Neuronal stem cell (in vitro differentiated cells): ENCODE measurements around the gene RASL10B.

Source experiments
- DNase-seq: peaks from one replicate; pipeline ENCODE4 v3.0.0-alpha.2; 2013; ENCODE audit warnings: low spot score
- H2AFZ ChIP-seq: one replicate; pipeline ENCODE4 v1.6.1; 2013; ENCODE audit warnings: mild to moderate bottlenecking, low read length, inconsistent platforms
- H2AK5ac ChIP-seq: 2 replicates; pipeline ENCODE4 v1.6.1; 2013; ENCODE audit warnings: low read depth, mild to moderate bottlenecking, inconsistent platforms, low read length, moderate library complexity, mixed read lengths
- H2BK120ac ChIP-seq: 2 replicates; pipeline ENCODE4 v1.6.1; 2013; ENCODE audit warnings: low read depth, mild to moderate bottlenecking, inconsistent platforms, low read length, moderate library complexity, mixed read lengths
- H2BK12ac ChIP-seq: one replicate; pipeline ENCODE4 v1.6.1; 2013; ENCODE audit warnings: low read length, inconsistent platforms
- H2BK15ac ChIP-seq: 2 replicates; pipeline ENCODE4 v1.6.1; 2013; ENCODE audit warnings: mild to moderate bottlenecking, low read length, inconsistent platforms, mixed read lengths
- H2BK5ac ChIP-seq: one replicate; pipeline ENCODE4 v1.6.1; 2013; ENCODE audit warnings: inconsistent platforms, mild to moderate bottlenecking, low read length, moderate library complexity
- H3K14ac ChIP-seq: one replicate; pipeline ENCODE4 v1.6.1; 2013; ENCODE audit warnings: low read length, inconsistent platforms
- H3K18ac ChIP-seq: 2 replicates; pipeline ENCODE4 v1.6.1; 2013; ENCODE audit warnings: low read length, inconsistent platforms
- H3K23ac ChIP-seq: 2 replicates; pipeline ENCODE4 v1.6.1; 2013; ENCODE audit warnings: low read depth, mild to moderate bottlenecking, mixed read lengths, low read length, inconsistent platforms; ENCODE audit not compliant: poor library complexity
- H3K27ac ChIP-seq: replicated peaks from 3 replicates; pipeline ENCODE4 v1.5.1; 2013; ENCODE audit warnings: low read length, inconsistent platforms
- H3K27me3 ChIP-seq, 3 experiments: 2 replicates each; pipeline ENCODE4 v1.6.1; 2013; ENCODE audit warnings: low read length in 3 of 3, mild to moderate bottlenecking in 2 of 3, inconsistent platforms in 1 of 3, low read depth in 1 of 3, mixed read lengths in 1 of 3, moderate library complexity in 1 of 3; ENCODE audit not compliant: control insufficient read depth in 3 of 3, insufficient read depth in 3 of 3
- H3K36me3 ChIP-seq, 2 donors: replicated peaks in 1 of 2; 2 replicates each; pipeline ENCODE4 v1.6.1; 2013; ENCODE audit warnings: low read length in 2 of 2; ENCODE audit not compliant: control insufficient read depth in 2 of 2, insufficient read depth in 2 of 2
- H3K4ac ChIP-seq: 2 replicates; pipeline ENCODE4 v1.6.1; 2013; ENCODE audit warnings: inconsistent platforms, mild to moderate bottlenecking, low read length, moderate library complexity
- H3K4me1 ChIP-seq, 2 donors: 1 replicate in 1 of 2; 2 replicates in 1 of 2; pipeline ENCODE4 v1.6.1; 2013; ENCODE audit warnings: low read length in 2 of 2, low read depth in 1 of 2; ENCODE audit not compliant: control insufficient read depth in 2 of 2, insufficient read depth in 1 of 2
- H3K4me2 ChIP-seq: one replicate; pipeline ENCODE4 v1.6.1; 2013; ENCODE audit warnings: mild to moderate bottlenecking, low read length, inconsistent platforms; ENCODE audit not compliant: insufficient read depth, poor library complexity, severe bottlenecking
- H3K4me3 ChIP-seq, 2 donors: 2 replicates each; pipeline ENCODE4 v1.5.1; 2013; ENCODE audit warnings: low read length in 2 of 2, mild to moderate bottlenecking in 2 of 2, inconsistent platforms in 1 of 2, moderate library complexity in 1 of 2
- H3K79me1 ChIP-seq: one replicate; pipeline ENCODE4 v1.6.1; 2013; ENCODE audit warnings: low read depth, mild to moderate bottlenecking, inconsistent platforms, low read length, moderate library complexity
- H3K9ac ChIP-seq: one replicate; pipeline ENCODE4 v1.6.1; 2013; ENCODE audit warnings: mild to moderate bottlenecking, low read depth, low read length, inconsistent platforms; ENCODE audit not compliant: poor library complexity
- H3K9me3 ChIP-seq, 2 donors: replicated peaks in 1 of 2; 2 replicates each; pipeline versions ENCODE3 to v1.6.1; 2013; ENCODE audit warnings: low read length in 2 of 2, mild to moderate bottlenecking in 2 of 2, inconsistent platforms in 1 of 2, low read depth in 1 of 2, mixed read lengths in 1 of 2, moderate library complexity in 1 of 2; ENCODE audit not compliant: control insufficient read depth in 2 of 2, insufficient read depth in 1 of 2
- H4K8ac ChIP-seq: one replicate; pipeline ENCODE4 v1.6.1; 2013; ENCODE audit warnings: low read depth, mild to moderate bottlenecking, inconsistent platforms, low read length, moderate library complexity
- H4K91ac ChIP-seq: one replicate; pipeline ENCODE4 v1.6.1; 2013; ENCODE audit warnings: low read length, low read depth, mild to moderate bottlenecking, inconsistent platforms; ENCODE audit not compliant: poor library complexity
- whole genome bisulfite sequencing, 2 donors: extraction: QIAGEN DNeasy Blood & Tissue Kit; methylation state at CpG; one replicate each; pipeline ENCODE4 v1.1.7; 2013; ENCODE audit warnings: missing lambda C conversion rate in 2 of 2, mixed read lengths in 1 of 2; ENCODE audit not compliant: insufficient read length in 2 of 2, insufficient replicate concordance in 1 of 2; ENCODE audit errors: extremely low coverage in 2 of 2; 5-methylcytosine and 5-hydroxymethylcytosine counted together

The RASL10B gene

GRCh38 chr17:35764123-35764991 lies 32.9 kb downstream of the RASL10B start:
- peaks cover 16 to 17% of the 10 kb centered on the region in 2 donors for H3K4me1 ChIP-seq
- H3K18ac ChIP-seq, result peak overlapping the region; percentile 88
- H3K4ac ChIP-seq, result peak overlapping the region; percentile 39
- H2BK15ac ChIP-seq, result peak overlapping the region; percentile 56
- peak; percentile 92 for DNase-seq
- peak overlapping the region; percentile 43 for H3K27ac ChIP-seq
- H2BK5ac ChIP-seq, result no peak overlapping the region
- H3K36me3 ChIP-seq, result no peaks in the 10 kb centered on the region
- peak overlapping the region; percentile 61 for H3K9ac ChIP-seq
- no CpG with 5 or more reads among the region's 75 CpGs for WGBS, 2 donors
- no peak overlapping the region for H2AK5ac ChIP-seq
- no peak overlapping the region for H4K91ac ChIP-seq
- H3K79me1 ChIP-seq, result no peaks in the 10 kb centered on the region
- H3K14ac ChIP-seq, result no peak overlapping the region
- peak overlapping the region; percentile 21 for H3K23ac ChIP-seq
- H3K27me3 ChIP-seq, result no peaks in the 10 kb centered on the region
- H3K9me3 ChIP-seq, result no peaks in the 10 kb centered on the region
- peak overlapping the region; percentile 98 for H2AFZ ChIP-seq
- no peak overlapping the region for H2BK120ac ChIP-seq
- H3K4me3 ChIP-seq, result peak overlapping the region; percentile 53 to 79
- peak overlapping the region; percentile 88 for H3K4me2 ChIP-seq
- H4K8ac ChIP-seq, result no peak overlapping the region
- no peak overlapping the region for H2BK12ac ChIP-seq

- no peak overlapping the region for H4K8ac ChIP-seq
- no peak overlapping the region for H3K4me3 ChIP-seq
- H2BK120ac ChIP-seq, result peak overlapping the region; percentile 96
- peak overlapping the region; percentile 93 for H2BK12ac ChIP-seq
- no peak overlapping the region for H3K23ac ChIP-seq
- H3K9ac ChIP-seq, result peak overlapping the region; percentile 47
- peak overlapping the region; percentile 75 for H3K27ac ChIP-seq
- no peak for DNase-seq
- H2AK5ac ChIP-seq, result peak overlapping the region; percentile 7
- no peaks in the 10 kb centered on the region for H3K9me3 ChIP-seq
- no peak overlapping the region for H3K4me2 ChIP-seq
- H3K14ac ChIP-seq, result peak overlapping the region; percentile 83
- H4K91ac ChIP-seq, result peak overlapping the region; percentile 95
- no peak overlapping the region for H2BK5ac ChIP-seq
- peaks cover 16 to 17% of the 10 kb centered on the region in 2 donors for H3K4me1 ChIP-seq
- H3K18ac ChIP-seq, result peak overlapping the region; percentile 4
- H3K36me3 ChIP-seq, result no peaks in the 10 kb centered on the region
- H2BK15ac ChIP-seq, result peak overlapping the region; percentile 97
- no peaks in the 10 kb centered on the region for H3K27me3 ChIP-seq
- peaks cover under 1% of the 10 kb centered on the region for H3K79me1 ChIP-seq
- H2AFZ ChIP-seq, result peak overlapping the region; percentile 98
- no CpG with 5 or more reads among the region's 11 CpGs for WGBS, 2 donors
- no peak overlapping the region for H3K4ac ChIP-seq
These were observed 33.8 kb downstream of the RASL10B start for GRCh38 chr17:35765086-35765710.

GRCh38 chr17:35765756-35766488 lies 34.5 kb downstream of the RASL10B start:
- no peak for DNase-seq
- Histone ChIP-seq H4K8ac (no peak overlapping the region), H4K91ac (peak overlapping the region; percentile 97), H2BK5ac (peak overlapping the region; percentile 95), H3K18ac (peak overlapping the region; percentile 95), H2AFZ (peak overlapping the region; percentile 81), H3K27me3 (no peaks in the 10 kb centered on the region), H2BK120ac (peak overlapping the region; percentile 96), H3K9me3 (no peaks in the 10 kb centered on the region), H2AK5ac (peak overlapping the region; percentile 97), H2BK12ac (peak overlapping the region; percentile 93), H3K14ac (peak overlapping the region; percentile 84), H3K9ac (peak overlapping the region; percentile 47), H3K79me1 (peaks cover 2% of the 10 kb centered on the region), H3K4me1 (peaks cover 16 to 17% of the 10 kb centered on the region in 2 donors), H3K36me3 (no peaks in the 10 kb centered on the region), H3K23ac (peak overlapping the region; percentile 37), H3K4ac (no peak overlapping the region), H3K27ac (peak overlapping the region; percentile 75), H3K4me2 (no peak overlapping the region), H3K4me3 (no peak overlapping the region), H2BK15ac (peak overlapping the region; percentile 97)
- WGBS, 2 donors, result no CpG with 5 or more reads among the region's 8 CpGs
